Ovary (tissue), 9 donors: ENCODE results near the gene HOXA2. TPM values are rescaled to one million over a fixed set of nuclear protein-coding genes. Genes with fewer than 3 reads are reported as not detected.

Experiments
- DNase-seq, 5 donors: peaks; one replicate each; pipeline ENCODE4 v3.0.0-alpha.2; 2019 to 2020
- H3K27ac ChIP-seq, 2 donors: fragments of 200-600 bp; one replicate each; pipeline versions ENCODE4 v1.5.1 to v1.8.0; 2019 to 2022
- H3K27me3 ChIP-seq: fragments of 200-600 bp; one replicate; pipeline ENCODE4 v1.8.0; 2022
- H3K36me3 ChIP-seq: fragments of 200-600 bp; sonication (generic); one replicate; pipeline ENCODE4 v1.5.1; 2019
- H3K4me1 ChIP-seq: one replicate; pipeline ENCODE4 v1.8.1; 2013; ENCODE audit warnings: mild to moderate bottlenecking, moderate library complexity; ENCODE audit not compliant: insufficient read depth
- H3K4me3 ChIP-seq: fragments of 200-600 bp; sonication (generic); one replicate; pipeline ENCODE4 v1.5.1; 2017
- H3K9me3 ChIP-seq, 2 donors: fragments of 200-600 bp in 1 of 2; sonication (generic) in 1 of 2; one replicate each; pipeline versions ENCODE4 v1.5.1 to v1.8.1; 2013 to 2019; ENCODE audit warnings: mild to moderate bottlenecking in 1 of 2, moderate library complexity in 1 of 2
- EP300 ChIP-seq: sonication (generic); formaldehyde crosslinking; IDR thresholded peaks from one replicate; pipeline ENCODE4 v1.6.1; 2017; ENCODE audit warnings: antibody characterized with exemption
- POLR2A ChIP-seq: fragments of 450-650 bp; IDR thresholded peaks from one replicate; pipeline ENCODE4 v1.6.1; 2017; ENCODE audit warnings: antibody characterized with exemption, mild to moderate bottlenecking, moderate library complexity
- WGBS, 3 donors: extraction: QIAGEN DNeasy Blood & Tissue Kit in 1 of 3; methylation state at CpG; one replicate each; pipeline versions ENCODE4 v1.1.5 to v1.1.7; 2013 to 2017; 5-methylcytosine and 5-hydroxymethylcytosine counted together
- intact Hi-C, 4 donors: fragments of 100-400 bp; cut with DNase I; formaldehyde crosslinking; loops; one replicate each; pipeline versions ENCODE4 v1.11.0 to v1.15.1; 2022 to 2023
- polyA plus RNA-seq, 2 donors: library from polyadenylated mRNA; stranded (reverse); fragments of 200-250 nt in 1 of 2; fragments of 350-450 nt in 1 of 2; fragmentation: Illumina TruSeq in 1 of 2; extraction: RNeasy Lipid Tissue Mini Kit (QIAGEN cat#74804) in 1 of 2; gene quantifications; one replicate each; pipeline ENCODE4 v1.2.3, GENCODE V29; 2013 to 2014
- total RNA-seq, 7 donors: library from RNA; depleted of rRNA in 2 of 7; stranded (reverse); fragments of >200 nt in 2 of 7; fragmentation: NEBNext Ultra II Directional in 3 of 7; extraction: Animal tissue kit (Norgen Biotek cat#: 25700) in 3 of 7; gene quantifications; one replicate each; pipeline versions ENCODE4 v1.1.0 to v1.2.4, GENCODE V29; 2016 to 2023
- TF ChIP-seq, protein P1 (sequence below), 3 donors: fragments of 450-650 bp in 2 of 3; fragments of 200-600 bp in 1 of 3; IDR thresholded peaks; one replicate each; pipeline versions ENCODE4 v1.5.1 to v1.8.0; 2016 to 2022; ENCODE audit warnings: antibody characterized with exemption in 3 of 3, mild to moderate bottlenecking in 1 of 3
- donor health status: DM: no; HTN: no; CAD: no; lungs with moderate emphysema.
- donor health status: DM: no; HTN: no; CAD: no.
- donor health status: Bipolar disorder and iron deficiency.
- donor health status: DM: yes; HTN: yes; CAD: no.
- donor health status: DM: no; HTN: no; CAD: no.
- donor health status: DM: yes; HTN: yes; CAD: no.

The HOXA2 gene
- total and polyA plus RNA-seq, 9 donors = 0.36 to 9.0 (median 1.1) TPM; not detected in 2

GRCh38 chr7:27105301-27106031 lies 3.0 kb upstream of the HOXA2 start:
- TF ChIP-seq EP300 = no peak
- TF ChIP-seq, protein P1, sequence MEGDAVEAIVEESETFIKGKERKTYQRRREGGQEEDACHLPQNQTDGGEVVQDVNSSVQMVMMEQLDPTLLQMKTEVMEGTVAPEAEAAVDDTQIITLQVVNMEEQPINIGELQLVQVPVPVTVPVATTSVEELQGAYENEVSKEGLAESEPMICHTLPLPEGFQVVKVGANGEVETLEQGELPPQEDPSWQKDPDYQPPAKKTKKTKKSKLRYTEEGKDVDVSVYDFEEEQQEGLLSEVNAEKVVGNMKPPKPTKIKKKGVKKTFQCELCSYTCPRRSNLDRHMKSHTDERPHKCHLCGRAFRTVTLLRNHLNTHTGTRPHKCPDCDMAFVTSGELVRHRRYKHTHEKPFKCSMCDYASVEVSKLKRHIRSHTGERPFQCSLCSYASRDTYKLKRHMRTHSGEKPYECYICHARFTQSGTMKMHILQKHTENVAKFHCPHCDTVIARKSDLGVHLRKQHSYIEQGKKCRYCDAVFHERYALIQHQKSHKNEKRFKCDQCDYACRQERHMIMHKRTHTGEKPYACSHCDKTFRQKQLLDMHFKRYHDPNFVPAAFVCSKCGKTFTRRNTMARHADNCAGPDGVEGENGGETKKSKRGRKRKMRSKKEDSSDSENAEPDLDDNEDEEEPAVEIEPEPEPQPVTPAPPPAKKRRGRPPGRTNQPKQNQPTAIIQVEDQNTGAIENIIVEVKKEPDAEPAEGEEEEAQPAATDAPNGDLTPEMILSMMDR (IDR thresholded peaks at IDR 0.05) = no peak
- no peak for TF ChIP-seq POLR2A
- no peak for DNase-seq
- Histone ChIP-seq H3K27ac (peak overlapping the region in 1 of 2 donors; percentile 38), H3K4me1 (no peaks in the 10 kb centered on the region), H3K9me3 (no peaks in the 10 kb centered on the region), H3K4me3 (no peak overlapping the region), H3K36me3 (no peaks in the 10 kb centered on the region), H3K27me3 (peaks cover 2% of the 10 kb centered on the region)
- intact Hi-C loops = no loop called here
- 62 to 76% (median 64%) methylated on average over 13 of the region's 13 CpGs for whole genome bisulfite sequencing, 3 donors

GRCh38 chr7:27104341-27105058 lies 2.0 kb upstream of the HOXA2 start:
- no peak overlapping the region for H3K4me3 ChIP-seq
- peak in 1 of 5 donors; percentile 39 for DNase-seq
- H3K27me3 ChIP-seq = no peaks in the 10 kb centered on the region
- no peaks in the 10 kb centered on the region for H3K36me3 ChIP-seq
- H3K4me1 ChIP-seq = no peaks in the 10 kb centered on the region
- WGBS, 3 donors = 15 to 29% (median 19%) methylated on average over 13 of the region's 13 CpGs
- TF ChIP-seq POLR2A (no peak), EP300 (no peak)
- TF ChIP-seq, protein P1 (IDR thresholded peaks at IDR 0.05) = no peak
- intact Hi-C loops = no loop called here
- peak overlapping the region in 1 of 2 donors; percentile 25 for H3K27ac ChIP-seq
- no peaks in the 10 kb centered on the region for H3K9me3 ChIP-seq

DNA sequence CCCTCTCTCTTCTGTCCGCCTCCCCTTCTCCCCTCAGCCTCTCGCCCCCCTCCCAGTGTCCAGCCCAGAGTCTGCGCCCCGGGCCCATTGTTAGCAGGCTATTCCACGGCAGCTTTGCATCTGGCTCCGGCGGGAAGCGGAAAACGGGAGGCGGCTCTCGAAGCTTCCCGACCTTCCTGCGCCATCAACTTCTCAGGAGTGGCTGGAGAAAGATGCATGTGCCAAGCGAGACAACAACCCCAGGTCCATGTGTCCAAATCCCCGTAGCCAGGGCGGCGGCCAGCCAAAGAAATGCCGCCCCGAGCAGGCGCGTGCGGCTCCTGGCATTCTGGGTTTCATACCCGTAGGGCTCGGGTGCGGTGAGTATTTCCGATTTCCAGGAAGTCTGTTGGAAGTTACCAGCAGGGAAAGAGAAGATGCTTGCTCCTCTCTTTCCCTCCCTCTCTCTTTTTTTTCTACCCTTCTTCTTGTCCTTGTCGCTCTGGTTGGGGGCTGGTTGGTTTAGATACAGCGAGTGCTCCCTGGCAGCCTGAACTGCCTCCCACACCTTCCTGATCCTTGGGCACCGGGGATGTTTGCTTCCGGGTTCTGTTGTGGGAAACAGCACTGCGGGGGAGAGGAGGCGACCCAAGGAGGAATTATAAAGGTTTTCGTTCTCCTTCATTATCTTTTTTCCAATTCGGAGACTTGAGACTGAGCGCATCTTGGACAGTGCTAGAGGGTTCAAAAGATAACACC lies 1.2 kb upstream of the HOXA2 start:
- TF ChIP-seq POLR2A = no peak
- TF ChIP-seq, protein P1 (IDR thresholded peaks at IDR 0.05) = no peak
- no peak for TF ChIP-seq EP300
- WGBS, 3 donors = 14 to 33% (median 15%) methylated on average over 35 of the region's 35 CpGs
- peak in 1 of 5 donors; percentile 53 for DNase-seq
- intact Hi-C loops = no loop called here
- H3K9me3 ChIP-seq = no peaks in the 10 kb centered on the region
- no peaks in the 10 kb centered on the region for H3K36me3 ChIP-seq
- H3K4me3 ChIP-seq = no peak overlapping the region
- H3K27me3 ChIP-seq = no peaks in the 10 kb centered on the region
- peak overlapping the region in 1 of 2 donors; percentile 19 for H3K27ac ChIP-seq
- H3K4me1 ChIP-seq = no peaks in the 10 kb centered on the region

- peak in 1 of 5 donors; percentile 56 for DNase-seq
- WGBS, 3 donors = 15 to 41% (median 16%) methylated on average over 34 to 39 of the region's 39 CpGs
- no peaks in the 10 kb centered on the region for H3K27me3 ChIP-seq
- no peak overlapping the region for H3K4me3 ChIP-seq
- H3K9me3 ChIP-seq = no peaks in the 10 kb centered on the region
- TF ChIP-seq, protein P1 (IDR thresholded peaks at IDR 0.05) = no peak
- TF ChIP-seq POLR2A (no peak), EP300 (no peak)
- peaks cover 2% of the 10 kb centered on the region for H3K4me1 ChIP-seq
- no peaks in the 10 kb centered on the region for H3K36me3 ChIP-seq
- peak overlapping the region in 1 of 2 donors; percentile 42 for H3K27ac ChIP-seq
- intact Hi-C loops = no loop called here
Measured at GRCh38 chr7:27101957-27102580, 414 bp downstream of the HOXA2 start.
